ENCODE results near the gene TSPYL2.

TSPYL2 gene

GRCh38 chrX:53126377-53126776 lies 44.2 kb downstream of the TSPYL2 start:
- DNase-seq: no peak

GRCh38 chrX:53128097-53128749 lies 46.1 kb downstream of the TSPYL2 start:
- no peak for DNase-seq

GRCh38 chrX:53133400-53133799 lies 51.2 kb downstream of the TSPYL2 start:
- DNase-seq: no peak

GRCh38 chrX:53135581-53135980 lies 53.4 kb downstream of the TSPYL2 start:
- DNase-seq: no peak
